MM.1S (cell line): ENCODE results near the gene EDC3.
"Not testable (repeated sequence)": the region's sequence is repeated elsewhere in the genome, so short reads cannot be mapped to it uniquely, and the experiment has no call there.

Experiments used
- DNase-seq: peaks from one replicate; pipeline ENCODE4 v3.0.0-alpha.2; 2015
- H2AFZ ChIP-seq: fragments of 300-600 bp; sonication (generic); 2 replicates; pipeline ENCODE4 v1.6.0; 2016; ENCODE audit warnings: antibody characterized with exemption, low read length
- H3F3A ChIP-seq: fragments of 300-600 bp; sonication (generic); 2 replicates; pipeline ENCODE4 v1.6.1; 2016; ENCODE audit warnings: mild to moderate bottlenecking, antibody characterized with exemption, low read length, moderate library complexity, mixed read lengths; ENCODE audit not compliant: insufficient read depth
- H3K27ac ChIP-seq: fragments of 300-600 bp; sonication (generic); 2 replicates; pipeline ENCODE4 v1.5.1; 2016; ENCODE audit warnings: mild to moderate bottlenecking, low read length
- H3K27me3 ChIP-seq: fragments of 300-600 bp; sonication (generic); replicated peaks from 2 replicates; pipeline ENCODE4 v1.6.0; 2016; ENCODE audit warnings: low read length; ENCODE audit not compliant: insufficient read depth
- H3K36me3 ChIP-seq: fragments of 300-600 bp; sonication (generic); replicated peaks from 2 replicates; pipeline ENCODE4 v1.6.1; 2016; ENCODE audit warnings: mild to moderate bottlenecking, low read length, mixed read lengths; ENCODE audit not compliant: insufficient read depth
- H3K4me1 ChIP-seq: fragments of 300-600 bp; sonication (generic); 2 replicates; pipeline ENCODE4 v1.6.1; 2016; ENCODE audit warnings: low read length, mixed read lengths
- H3K4me2 ChIP-seq: fragments of 300-600 bp; sonication (generic); 2 replicates; pipeline ENCODE4 v1.6.0; 2016; ENCODE audit warnings: low read depth, low read length
- H3K4me3 ChIP-seq: fragments of 300-600 bp; sonication (generic); 2 replicates; pipeline ENCODE4 v1.5.1; 2016; ENCODE audit warnings: low read length, mixed read lengths
- H3K79me2 ChIP-seq: fragments of 300-600 bp; sonication (generic); 2 replicates; pipeline ENCODE4 v1.6.1; 2016; ENCODE audit warnings: mixed run types, low read length, mixed read lengths
- H3K9ac ChIP-seq: fragments of 300-600 bp; sonication (generic); 2 replicates; pipeline ENCODE4 v1.6.1; 2016; ENCODE audit warnings: low read length, mixed read lengths
- H3K9me2 ChIP-seq: fragments of 300-600 bp; sonication (generic); replicated peaks from 2 replicates; pipeline ENCODE4 v1.6.1; 2016; ENCODE audit warnings: mild to moderate bottlenecking, low read length, mixed read lengths; ENCODE audit not compliant: insufficient read depth
- H3K9me3 ChIP-seq: fragments of 300-600 bp; sonication (generic); replicated peaks from 2 replicates; pipeline ENCODE4 v1.6.1; 2016; ENCODE audit warnings: mild to moderate bottlenecking, low read length, mixed read lengths; ENCODE audit not compliant: insufficient read depth
- H4K20me1 ChIP-seq: fragments of 300-600 bp; sonication (generic); 2 replicates; pipeline ENCODE4 v1.6.1; 2016; ENCODE audit warnings: mild to moderate bottlenecking, low read length, moderate library complexity, mixed read lengths; ENCODE audit not compliant: insufficient read depth
- CTCF ChIP-seq: fragments of 300-600 bp; sonication (generic); IDR thresholded peaks from 2 replicates; pipeline ENCODE4 v1.5.1; 2016; ENCODE audit warnings: antibody characterized with exemption, low read length, mixed read lengths
- EZH2 ChIP-seq: fragments of 300-600 bp; sonication (generic); optimal IDR thresholded peaks from 2 replicates; pipeline ENCODE3; 2017; ENCODE audit warnings: low read depth, mild to moderate bottlenecking, antibody characterized with exemption, low read length, mixed read lengths
- EZH2phosphoT487 ChIP-seq: fragments of 300-600 bp; sonication (generic); IDR thresholded peaks from 2 replicates; pipeline ENCODE4 v1.6.1; 2018; ENCODE audit warnings: antibody characterized with exemption, low read length

Gene EDC3

GRCh38 chr15:74663303-74664027 is 32.4 kb downstream of the EDC3 start:
- Histone ChIP-seq H3K79me2 (peaks cover 10% of the 10 kb centered on the region; the same call in 1 of the 2 replicates), H3K4me3 (no peak overlapping the region), H3K9ac (no peak overlapping the region), H3K36me3 (no peaks in the 10 kb centered on the region; the same call in none of the 2 replicates), H3K27ac (no peak overlapping the region), H3F3A (no peaks in the 10 kb centered on the region), H3K4me1 (no peaks in the 10 kb centered on the region), H4K20me1 (0 out of 2 replicates have a peak, but pooled peaks cover 4% of the 10 kb centered on the region), H3K9me2 (no peaks in the 10 kb centered on the region), H3K4me2 (no peak overlapping the region), H2AFZ (no peak overlapping the region), H3K9me3 (no peaks in the 10 kb centered on the region), H3K27me3 (no peaks in the 10 kb centered on the region)
- DNase-seq, result no peak
- TF ChIP-seq EZH2 (no peak), EZH2phosphoT487 (no peak), CTCF (no peak)

DNA sequence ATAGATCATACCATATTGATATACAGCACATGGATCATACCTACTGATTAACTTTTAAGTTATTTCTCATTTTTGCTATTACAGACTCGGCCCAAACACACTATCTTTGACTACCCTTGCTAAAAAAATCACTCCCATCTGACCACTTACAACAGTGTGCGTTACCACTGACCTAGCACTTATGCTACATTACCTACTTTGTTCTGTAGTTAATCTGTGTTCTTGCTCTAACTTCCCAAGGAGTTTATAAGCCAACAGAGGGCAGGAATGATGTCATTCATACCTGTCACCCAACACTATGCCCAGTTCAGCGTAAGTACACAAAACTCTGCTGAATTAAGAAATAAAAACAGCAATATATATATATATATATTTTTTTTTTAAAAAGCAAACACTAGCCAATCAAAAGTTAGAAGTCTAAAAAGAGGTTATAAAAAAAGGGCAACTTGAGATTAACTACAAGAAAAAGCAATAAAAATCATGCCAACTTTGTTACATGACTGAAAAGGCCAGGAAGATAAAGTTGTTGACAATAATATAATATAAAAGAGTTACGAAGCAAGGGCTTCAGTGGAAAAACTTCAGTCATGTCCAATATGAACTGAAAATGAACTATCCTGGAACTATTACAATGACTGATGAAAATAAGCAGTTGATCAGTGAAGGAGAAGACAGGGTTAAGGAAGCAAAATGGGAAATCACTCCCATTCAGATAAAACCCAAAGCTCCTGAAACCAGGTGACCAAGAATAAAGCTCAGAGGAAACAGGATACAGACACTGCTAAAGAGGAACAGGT is 33.6 kb downstream of the EDC3 start:
- Histone ChIP-seq H3K4me3 (no peak overlapping the region), H3K9ac (no peak overlapping the region), H3K27ac (no peak overlapping the region), H3K27me3 (no peaks in the 10 kb centered on the region), H3K36me3 (no peaks in the 10 kb centered on the region; the same call in 1 of the 2 replicates), H3K9me3 (no peaks in the 10 kb centered on the region), H2AFZ (no peak overlapping the region), H4K20me1 (no peaks in the 10 kb centered on the region), H3K4me2 (no peak overlapping the region), H3K4me1 (no peaks in the 10 kb centered on the region), H3K9me2 (no peaks in the 10 kb centered on the region), H3K79me2 (peaks cover 12% of the 10 kb centered on the region), H3F3A (no peaks in the 10 kb centered on the region)
- DNase-seq, result no peak
- TF ChIP-seq CTCF (no peak), EZH2phosphoT487 (no peak), EZH2 (no peak)

- H4K20me1 ChIP-seq, H3K9me3 ChIP-seq: not testable (repeated sequence)
- peaks cover 16% of the 10 kb centered on the region for H3K79me2 ChIP-seq
These were observed 34.5 kb downstream of the EDC3 start for GRCh38 chr15:74661280-74661679.

DNA sequence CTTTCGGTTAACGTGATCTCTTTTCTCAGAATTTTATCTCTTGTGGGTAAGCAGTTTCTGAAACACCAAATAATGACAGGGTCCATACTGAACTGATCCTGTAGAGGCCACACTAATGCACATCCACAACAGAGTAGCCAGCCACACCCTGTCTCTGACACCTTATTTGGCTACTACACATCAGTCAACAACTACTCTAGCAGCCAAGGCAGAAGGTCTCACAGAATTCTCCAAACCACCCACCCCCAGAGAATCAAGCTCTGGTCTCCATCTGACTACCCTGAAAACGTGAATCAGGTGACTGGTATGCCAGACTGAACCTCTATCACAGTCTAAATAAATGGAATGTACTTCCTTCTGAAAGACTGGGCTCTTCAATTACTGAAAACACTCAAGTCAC is 38.0 kb downstream of the EDC3 start:
- H3K4me3 ChIP-seq, result no peak overlapping the region
- TF ChIP-seq EZH2phosphoT487 (no peak), CTCF (no peak), EZH2 (no peak)

More at GRCh38 chr15:74661280-74661679, 34.5 kb downstream of the EDC3 start:
- not testable (repeated sequence) for H3K36me3 ChIP-seq, H2AFZ ChIP-seq, H3K27me3 ChIP-seq, H3K9ac ChIP-seq, H3F3A ChIP-seq, H3K27ac ChIP-seq, H3K4me1 ChIP-seq, H3K4me3 ChIP-seq, H3K9me2 ChIP-seq, H3K4me2 ChIP-seq, DNase-seq

More for the DNA sequence above, 38.0 kb downstream of the EDC3 start:
- H3K79me2 ChIP-seq, result peaks cover 13% of the 10 kb centered on the region
- H3K9me3 ChIP-seq, result no peaks in the 10 kb centered on the region
- H2AFZ ChIP-seq, result no peak overlapping the region
- no peak overlapping the region for H3K9ac ChIP-seq
- DNase-seq, result no peak
- H3K27me3 ChIP-seq, result no peaks in the 10 kb centered on the region
- no peaks in the 10 kb centered on the region for H3K9me2 ChIP-seq
- no peaks in the 10 kb centered on the region for H3K4me1 ChIP-seq
- no peaks in the 10 kb centered on the region for H3F3A ChIP-seq
- H4K20me1 ChIP-seq, result no peaks in the 10 kb centered on the region
- H3K27ac ChIP-seq, result no peak overlapping the region
- H3K36me3 ChIP-seq, result no peaks in the 10 kb centered on the region
- H3K4me2 ChIP-seq, result no peak overlapping the region
